T-helper 1 cell treated with Interleukin-12 subunit alpha and Interleukin-12 subunit beta and Interleukin-4 antibody, amounts not matched to agents 30 μg/mL and 1 μg/mL, for 36 hours (primary cell): Measurements from ENCODE around the gene NFIA.

ENCODE experiments used
- H3K27ac Mint-ChIP-seq: one replicate; pipeline ENCODE4 v1.8.0; 2021; ENCODE audit warnings: mild to moderate bottlenecking, mixed read lengths
- H3K27me3 Mint-ChIP-seq: one replicate; pipeline ENCODE4 v1.8.0; 2021; ENCODE audit warnings: low read depth, mixed read lengths
- H3K36me3 Mint-ChIP-seq: one replicate; pipeline ENCODE4 v1.8.0; 2021; ENCODE audit warnings: low read depth, mixed read lengths
- H3K4me1 Mint-ChIP-seq: one replicate; pipeline ENCODE4 v1.8.0; 2021; ENCODE audit warnings: low read depth, mixed read lengths
- H3K4me3 Mint-ChIP-seq: one replicate; pipeline ENCODE4 v1.8.0; 2021; ENCODE audit warnings: mild to moderate bottlenecking, moderate library complexity, mixed read lengths
- H3K9me3 Mint-ChIP-seq: one replicate; pipeline ENCODE4 v1.8.0; 2021; ENCODE audit warnings: mixed read lengths

The NFIA gene

DNA sequence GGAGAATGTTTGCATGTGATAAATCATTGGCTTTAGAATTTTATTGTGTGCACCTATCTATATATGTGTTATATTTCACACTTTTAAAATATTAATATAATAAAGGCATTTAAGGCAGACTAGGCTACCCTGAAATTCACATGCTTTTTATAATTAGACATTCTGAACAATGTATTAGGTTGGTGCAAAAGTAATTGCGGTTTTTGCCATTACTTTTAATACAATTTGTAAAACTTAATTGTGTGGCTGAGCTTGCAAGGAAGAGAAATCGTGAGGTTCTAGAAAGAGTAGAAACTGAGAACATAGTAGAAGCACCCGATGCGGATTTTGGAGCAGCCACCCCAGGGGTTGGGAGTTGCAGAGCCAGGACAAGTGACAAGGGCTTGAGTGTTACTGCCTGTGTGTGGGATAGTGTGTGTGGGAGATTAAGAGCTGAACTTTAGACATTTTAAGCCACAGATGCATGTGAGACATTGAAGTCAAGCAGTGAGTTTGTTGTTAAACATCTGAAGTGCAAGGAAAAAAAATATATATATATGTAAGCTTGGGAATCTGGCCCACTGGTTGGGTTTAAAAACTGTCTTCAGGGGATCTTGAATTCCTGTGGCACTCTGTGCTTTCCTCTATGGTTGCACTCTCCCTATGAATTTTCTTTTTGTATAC lies 398.0 kb downstream of the NFIA start:
- Mint-ChIP-seq H3K36me3 (no peaks in the 10 kb centered on the region), H3K9me3 (no peaks in the 10 kb centered on the region), H3K4me3 (no peak overlapping the region), H3K27me3 (peaks cover 31% of the 10 kb centered on the region), H3K27ac (no peak overlapping the region), H3K4me1 (no peaks in the 10 kb centered on the region)

GRCh38 chr1:61481315-61481715 lies 399.0 kb downstream of the NFIA start:
- Mint-ChIP-seq H3K27me3 (peaks cover 26% of the 10 kb centered on the region), H3K36me3 (no peaks in the 10 kb centered on the region), H3K27ac (no peak overlapping the region), H3K4me3 (no peak overlapping the region), H3K9me3 (no peaks in the 10 kb centered on the region), H3K4me1 (no peaks in the 10 kb centered on the region)

GRCh38 chr1:61482170-61482734 lies 399.9 kb downstream of the NFIA start:
- peaks cover 21% of the 10 kb centered on the region for H3K27me3 Mint-ChIP-seq
- no peaks in the 10 kb centered on the region for H3K36me3 Mint-ChIP-seq
- no peak overlapping the region for H3K27ac Mint-ChIP-seq
- no peak overlapping the region for H3K4me3 Mint-ChIP-seq
- no peaks in the 10 kb centered on the region for H3K4me1 Mint-ChIP-seq
- H3K9me3 Mint-ChIP-seq: no peaks in the 10 kb centered on the region

DNA sequence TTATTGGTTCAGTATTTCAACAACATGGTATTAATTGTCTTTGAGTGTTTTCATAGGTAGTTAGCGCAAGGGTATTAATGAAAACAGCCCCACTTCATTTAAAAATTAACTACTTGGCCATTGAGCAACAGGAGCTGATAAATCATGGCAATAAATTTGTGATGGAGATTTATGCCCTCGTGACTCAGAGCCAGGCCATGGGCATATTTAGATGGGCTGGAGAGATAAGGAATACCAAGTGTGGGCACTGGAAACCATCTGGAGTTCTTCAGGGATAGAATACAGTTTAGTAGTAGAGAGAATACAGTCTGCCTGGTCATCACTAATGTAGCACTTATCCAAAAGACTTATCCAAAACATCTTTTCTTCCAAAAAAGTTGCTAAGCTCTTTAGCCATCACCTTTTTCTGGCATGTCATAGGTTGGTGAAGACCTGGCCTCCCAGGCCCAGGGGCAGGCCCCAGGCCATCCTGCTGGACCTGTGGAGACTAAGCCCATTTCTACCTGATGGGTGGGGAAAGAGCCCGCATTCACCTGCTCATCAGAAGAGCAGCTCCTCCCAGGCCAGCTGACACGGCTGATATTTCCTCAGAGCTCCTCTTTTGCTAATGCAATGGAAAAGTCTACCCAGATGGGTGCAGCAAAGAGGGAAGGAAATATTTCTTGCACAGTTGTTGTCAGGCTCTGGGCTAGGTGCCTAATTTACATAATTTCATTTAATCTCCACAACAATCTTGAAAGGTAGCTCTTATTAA lies 404.6 kb downstream of the NFIA start:
- Mint-ChIP-seq H3K4me3 (no peak overlapping the region), H3K36me3 (no peaks in the 10 kb centered on the region), H3K27ac (no peak overlapping the region), H3K27me3 (peaks cover 14% of the 10 kb centered on the region), H3K9me3 (no peaks in the 10 kb centered on the region), H3K4me1 (no peaks in the 10 kb centered on the region)

GRCh38 chr1:61487801-61488200 lies 405.4 kb downstream of the NFIA start:
- Mint-ChIP-seq H3K4me1 (no peaks in the 10 kb centered on the region), H3K27me3 (peaks cover 13% of the 10 kb centered on the region), H3K27ac (no peak overlapping the region), H3K36me3 (no peaks in the 10 kb centered on the region), H3K4me3 (no peak overlapping the region), H3K9me3 (no peaks in the 10 kb centered on the region)

- H3K36me3 Mint-ChIP-seq: no peaks in the 10 kb centered on the region
- no peaks in the 10 kb centered on the region for H3K4me1 Mint-ChIP-seq
These were observed 408.6 kb downstream of the NFIA start for GRCh38 chr1:61490924-61491323.

DNA sequence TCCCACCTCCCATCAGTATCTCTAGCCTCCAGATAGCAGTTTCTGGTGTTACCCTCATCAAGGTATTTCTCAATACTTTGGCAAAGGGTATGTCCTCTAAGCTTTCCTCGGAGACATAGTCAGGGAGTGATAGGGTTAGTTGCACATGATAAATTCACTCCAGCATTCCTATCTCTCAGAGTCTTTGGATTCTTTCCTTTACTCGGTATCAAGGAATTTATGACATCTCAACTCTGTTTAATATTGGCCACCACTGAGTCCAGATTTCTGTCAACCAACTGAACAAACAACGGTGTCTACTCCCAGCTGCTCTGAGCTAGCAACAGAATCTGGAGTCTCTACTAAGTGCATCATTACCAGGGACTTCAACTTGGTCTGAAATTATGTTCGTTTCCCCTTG lies 409.1 kb downstream of the NFIA start:
- H3K36me3 Mint-ChIP-seq: no peaks in the 10 kb centered on the region
- H3K27me3 Mint-ChIP-seq: peaks cover 4% of the 10 kb centered on the region
- no peaks in the 10 kb centered on the region for H3K4me1 Mint-ChIP-seq
- no peak overlapping the region for H3K27ac Mint-ChIP-seq
- H3K9me3 Mint-ChIP-seq: no peaks in the 10 kb centered on the region
- H3K4me3 Mint-ChIP-seq: no peak overlapping the region

More at GRCh38 chr1:61490924-61491323, 408.6 kb downstream of the NFIA start:
- Mint-ChIP-seq H3K27me3 (peaks cover 4% of the 10 kb centered on the region), H3K4me3 (no peak overlapping the region), H3K9me3 (no peaks in the 10 kb centered on the region), H3K27ac (no peak overlapping the region)

GRCh38 chr1:61494000-61494399 lies 411.6 kb downstream of the NFIA start:
- Mint-ChIP-seq H3K4me1 (no peaks in the 10 kb centered on the region), H3K36me3 (no peaks in the 10 kb centered on the region), H3K27me3 (peaks cover 9% of the 10 kb centered on the region), H3K27ac (no peak overlapping the region), H3K9me3 (no peaks in the 10 kb centered on the region), H3K4me3 (no peak overlapping the region)

DNA sequence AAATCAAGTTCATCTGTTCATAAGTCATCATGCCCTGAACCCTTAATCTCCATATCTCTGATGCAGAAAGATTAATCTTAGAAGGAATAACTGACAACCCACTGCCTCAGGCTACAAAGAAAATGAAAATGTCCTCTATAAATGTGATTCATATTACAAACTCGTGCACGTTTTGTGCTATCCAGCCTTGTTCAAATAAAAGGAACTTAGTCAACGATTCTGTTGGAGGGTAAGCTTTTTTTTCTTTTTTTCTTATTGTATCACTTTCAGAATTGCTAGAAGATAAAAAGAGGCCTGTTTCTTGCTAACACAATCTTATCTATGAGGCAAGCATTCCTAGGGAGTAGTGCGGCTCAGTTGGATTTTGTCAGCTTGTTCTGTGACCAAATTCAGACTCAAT lies 414.1 kb downstream of the NFIA start:
- Mint-ChIP-seq H3K4me1 (no peaks in the 10 kb centered on the region), H3K36me3 (no peaks in the 10 kb centered on the region), H3K27ac (no peak overlapping the region), H3K9me3 (no peaks in the 10 kb centered on the region), H3K4me3 (no peak overlapping the region), H3K27me3 (peaks cover 12% of the 10 kb centered on the region)

GRCh38 chr1:61497013-61497412 lies 414.7 kb downstream of the NFIA start:
- Mint-ChIP-seq H3K27ac (no peak overlapping the region), H3K9me3 (no peaks in the 10 kb centered on the region), H3K4me1 (no peaks in the 10 kb centered on the region), H3K4me3 (no peak overlapping the region), H3K27me3 (peaks cover 12% of the 10 kb centered on the region), H3K36me3 (no peaks in the 10 kb centered on the region)

DNA sequence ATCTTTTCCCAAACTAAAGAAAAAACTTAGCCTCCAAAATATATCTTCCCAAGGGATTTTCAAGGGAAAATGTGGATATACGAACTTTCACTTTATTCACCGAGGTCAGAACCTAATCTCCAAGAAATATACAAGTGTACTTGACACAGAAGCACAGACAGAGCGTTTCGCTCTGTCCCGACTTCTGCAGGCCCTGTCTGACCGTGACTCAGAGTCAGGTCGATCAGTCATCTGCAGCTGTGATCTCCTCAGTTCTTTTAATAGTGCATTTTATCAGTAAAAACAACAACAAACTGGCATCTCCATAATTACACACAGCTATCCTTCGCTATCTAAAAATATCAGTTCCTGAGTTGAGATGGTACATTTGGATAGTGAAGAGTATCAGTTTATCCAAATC lies 416.0 kb downstream of the NFIA start:
- H3K4me3 Mint-ChIP-seq: no peak overlapping the region
- H3K27me3 Mint-ChIP-seq: peaks cover 12% of the 10 kb centered on the region
- no peak overlapping the region for H3K27ac Mint-ChIP-seq
- H3K36me3 Mint-ChIP-seq: no peaks in the 10 kb centered on the region
- no peaks in the 10 kb centered on the region for H3K4me1 Mint-ChIP-seq
- no peaks in the 10 kb centered on the region for H3K9me3 Mint-ChIP-seq

- no peaks in the 10 kb centered on the region for H3K4me1 Mint-ChIP-seq
- H3K9me3 Mint-ChIP-seq: no peaks in the 10 kb centered on the region
- no peaks in the 10 kb centered on the region for H3K36me3 Mint-ChIP-seq
- H3K27me3 Mint-ChIP-seq: peaks cover 15% of the 10 kb centered on the region
- no peak overlapping the region for H3K4me3 Mint-ChIP-seq
- no peak overlapping the region for H3K27ac Mint-ChIP-seq
These were observed 419.9 kb downstream of the NFIA start for GRCh38 chr1:61501971-61502916.

GRCh38 chr1:61504305-61504704 lies 421.9 kb downstream of the NFIA start:
- Mint-ChIP-seq H3K27ac (no peak overlapping the region), H3K27me3 (peaks cover 15% of the 10 kb centered on the region), H3K4me3 (no peak overlapping the region), H3K9me3 (no peaks in the 10 kb centered on the region), H3K36me3 (no peaks in the 10 kb centered on the region), H3K4me1 (no peaks in the 10 kb centered on the region)

DNA sequence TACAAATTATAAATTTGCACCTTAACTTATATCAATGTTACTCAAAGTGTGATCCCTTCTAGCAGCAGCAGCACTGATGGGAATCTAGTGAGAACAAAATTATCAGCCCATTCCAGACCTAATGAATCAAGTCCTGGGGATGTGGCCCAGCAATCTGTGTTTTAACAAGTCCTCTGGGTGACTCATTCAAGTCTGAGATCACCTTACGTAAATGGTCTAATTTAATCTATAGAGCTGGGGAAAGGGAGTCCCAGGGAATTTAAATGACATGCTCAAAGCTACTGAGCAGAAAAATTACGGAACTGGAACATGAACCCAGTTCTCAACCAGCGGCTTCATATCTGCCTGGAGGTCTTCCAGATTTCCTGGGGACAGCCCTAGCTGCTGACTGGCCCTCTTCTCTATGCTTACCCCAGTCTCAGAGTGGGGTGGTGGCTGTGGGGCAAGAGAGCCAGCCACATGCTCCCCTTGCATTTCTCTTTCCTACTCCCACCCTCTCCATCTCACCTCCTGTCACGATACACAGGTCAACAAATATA lies 422.6 kb downstream of the NFIA start:
- H3K27ac Mint-ChIP-seq: no peak overlapping the region
- no peaks in the 10 kb centered on the region for H3K9me3 Mint-ChIP-seq
- H3K36me3 Mint-ChIP-seq: no peaks in the 10 kb centered on the region
- H3K4me3 Mint-ChIP-seq: no peak overlapping the region
- H3K4me1 Mint-ChIP-seq: no peaks in the 10 kb centered on the region
- H3K27me3 Mint-ChIP-seq: peaks cover 15% of the 10 kb centered on the region
